NCI-H146 treated with DMSO at 0.1 percent for 48 hours (cell line): ENCODE data around the gene PHF1.
A peak's percentile ranks its signal among the peaks of the same experiment; 100 is the strongest.

Experiments
- DNase-seq: peaks from one replicate; lab custom pipeline; 2025; ENCODE audit not compliant: unreplicated experiment; lab: John Stamatoyannopoulos, UW

PHF1 gene

DNA sequence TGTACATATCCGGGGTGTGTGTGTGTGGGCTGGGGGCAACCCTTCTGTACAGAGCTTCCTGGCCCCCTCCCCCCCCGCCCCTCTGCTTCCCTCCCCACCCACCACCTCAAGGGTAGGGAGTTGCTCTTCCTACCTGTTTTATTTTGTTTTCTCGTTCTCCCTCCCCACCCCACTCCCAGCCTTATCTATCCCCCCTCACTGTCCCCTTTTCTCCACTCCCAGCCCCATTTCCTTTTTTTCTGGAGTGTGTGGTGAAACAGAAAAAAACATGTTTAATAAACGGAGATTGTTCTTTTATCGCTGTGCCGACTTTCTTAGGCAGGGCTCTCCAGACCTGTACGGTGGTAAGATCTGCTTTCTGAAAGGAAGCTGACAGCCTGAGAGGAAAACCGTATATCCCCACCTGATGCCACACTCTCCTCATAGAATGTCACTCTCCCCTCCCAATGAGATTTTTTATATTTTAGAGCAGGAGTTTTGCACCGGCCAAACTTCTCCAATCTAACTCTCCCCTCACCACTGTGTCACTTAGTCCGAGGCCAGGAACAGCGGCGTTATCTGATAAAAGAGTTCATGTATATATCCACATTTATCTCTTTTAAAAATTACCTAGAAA lies 42.7 kb downstream of the PHF1 start:
- DNase-seq, result no peak

DNA sequence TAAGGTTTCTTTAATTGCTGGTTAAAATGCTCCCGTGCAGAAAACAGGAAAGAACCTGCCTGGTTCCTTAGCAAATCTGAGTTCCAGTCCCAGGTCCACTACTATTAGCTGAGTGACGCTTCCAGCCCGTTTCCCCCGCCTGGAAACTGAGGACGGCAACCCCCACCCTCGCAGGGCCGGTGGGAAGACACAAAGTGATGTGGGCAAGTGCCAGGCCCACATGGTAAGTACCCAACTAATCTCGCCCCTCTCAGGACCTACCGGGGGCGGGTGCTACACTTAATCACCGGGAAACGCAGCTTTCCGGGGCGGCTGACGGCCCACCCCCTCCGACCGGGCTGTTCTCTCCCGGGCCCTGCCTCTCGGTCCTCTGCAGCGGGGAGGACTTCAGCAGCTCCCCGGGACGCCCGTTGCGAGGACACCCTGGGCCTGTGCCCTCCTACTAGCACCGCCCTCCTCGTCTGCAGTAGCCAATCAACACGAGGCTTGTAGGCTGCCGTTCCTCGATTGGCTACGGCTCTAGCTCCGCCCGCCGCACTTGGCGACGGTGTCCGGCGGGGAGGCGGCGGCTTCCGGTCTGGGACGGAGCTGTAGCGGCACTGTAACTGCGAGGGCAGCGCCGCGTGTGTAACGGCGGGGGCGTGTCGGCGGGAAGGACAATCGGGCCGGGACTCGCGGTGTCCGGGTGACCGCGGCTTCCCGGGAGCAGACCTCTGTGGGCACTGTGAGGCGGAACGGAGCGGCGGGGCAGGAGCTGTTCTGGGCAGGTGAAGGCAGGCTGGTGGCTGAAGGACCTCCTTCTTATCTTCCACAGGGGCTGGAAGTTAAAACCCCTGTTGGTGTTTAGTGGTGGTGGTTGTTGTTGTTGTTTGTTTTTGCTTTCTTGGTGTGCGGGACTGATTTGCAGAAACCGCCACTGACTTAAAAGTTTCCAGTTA lies 43.5 kb downstream of the PHF1 start, which contains the start of gene ZBTB9:
ZBTB9 (plus strand) TSS at position 568 of the 938 bp plus-strand sequence. CDS start 525 bp downstream, outside the sequence.
- DNase-seq, result peak; percentile 94

GRCh38 chr6:33455051-33455450 lies 44.2 kb downstream of the PHF1 start:
- DNase-seq, result no peak

- DNase-seq, result no peak
Measured at GRCh38 chr6:33456156-33456555, 45.3 kb downstream of the PHF1 start.

DNA sequence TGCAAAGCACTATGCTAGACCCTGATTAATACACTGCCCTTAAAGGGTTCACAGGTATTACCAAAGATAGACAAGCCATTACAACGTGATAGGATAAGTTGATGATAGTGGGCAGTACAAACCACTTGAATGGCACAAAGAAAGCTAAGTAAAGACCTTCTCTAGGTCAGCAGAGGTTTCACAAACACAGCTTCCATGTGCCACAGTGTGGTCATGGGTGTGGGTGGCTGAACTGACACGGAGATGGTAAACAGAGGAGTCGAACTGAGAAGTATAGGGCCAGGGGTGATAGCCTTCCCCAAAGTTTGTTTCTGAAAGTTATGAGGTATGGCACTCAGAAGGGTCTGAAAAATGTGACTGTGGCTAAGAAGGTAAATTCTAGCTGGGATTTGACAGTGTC lies 47.9 kb downstream of the PHF1 start:
- no peak for DNase-seq

GRCh38 chr6:33459226-33459625 lies 48.4 kb downstream of the PHF1 start:
- no peak for DNase-seq
